Pancreas (tissue), 10 donors: ENCODE data around the gene C1QTNF3. TPM values are rescaled to one million over a fixed set of nuclear protein-coding genes. Genes with fewer than 3 reads are reported as not detected.
A peak's percentile ranks its signal among the peaks of the same experiment; 100 is the strongest.
"Not testable (repeated sequence)": the region's sequence is repeated elsewhere in the genome, so short reads cannot be mapped to it uniquely, and the experiment has no call there.

Experiments
- ATAC-seq, 4 donors: fragments of 200-7000 bp; cut with Tn5 transposase; one replicate each; pipeline versions ENCODE4 v1.8.0 to v1.9.1; 2020; ENCODE audit warnings: mild to moderate bottlenecking in 4 of 4, moderate library complexity in 4 of 4
- DNase-seq, 6 donors: peaks; one replicate each; pipeline ENCODE4 v3.0.0-alpha.2; 2020
- FAIRE-seq: peaks from 2 replicates; lab custom pipeline; 2012; peaks lifted over from hg19 to GRCh38; lab: Jason Lieb, UNC
- H3K27ac ChIP-seq, 4 donors: fragments of 200-600 bp; sonication (generic); 1 replicate in 3 of 4; 2 replicates in 1 of 4; pipeline versions ENCODE4 v1.5.0 to v1.8.0; 2020
- H3K27me3 ChIP-seq, 4 donors: fragments of 200-600 bp; one replicate each; pipeline ENCODE4 v1.8.0; 2021
- H3K36me3 ChIP-seq, 3 donors: fragments of 200-600 bp; sonication (generic) in 1 of 3; one replicate each; pipeline versions ENCODE4 v1.5.0 to v1.8.0; 2020 to 2021
- H3K4me1 ChIP-seq, 3 donors: fragments of 200-600 bp; one replicate each; pipeline ENCODE4 v1.8.0; 2021
- H3K4me3 ChIP-seq, 4 donors: fragments of 200-600 bp; sonication (generic) in 2 of 4; one replicate each; pipeline versions ENCODE4 v1.5.0 to v1.8.0; 2020 to 2021
- H3K9me3 ChIP-seq, 4 donors: fragments of 200-600 bp; one replicate each; pipeline ENCODE4 v1.8.0; 2021
- WGBS, 2 donors: extraction: QIAGEN DNeasy Blood & Tissue Kit; methylation state at CpG; one replicate each; pipeline ENCODE4 v1.1.7; 2013; 5-methylcytosine and 5-hydroxymethylcytosine counted together
- intact Hi-C, 3 donors: fragments of 100-400 bp; cut with DNase I; formaldehyde crosslinking; loops; one replicate each; pipeline versions ENCODE4 v1.11.1 to v1.14.2; 2022
- polyA plus RNA-seq, 2 donors: library from polyadenylated mRNA; stranded (reverse); fragments of 200-250 nt; gene quantifications; one replicate each; pipeline ENCODE4 v1.2.3, GENCODE V29; 2013
- total RNA-seq, 6 donors: library from RNA; stranded (reverse); fragmentation: NEBNext Ultra II Directional in 4 of 6; extraction: Animal tissue kit (Norgen Biotek cat#: 25700) in 4 of 6; gene quantifications; one replicate each; pipeline versions ENCODE4 v1.2.1 to v1.2.4, GENCODE V29; 2021 to 2023
- TF ChIP-seq, protein P1 (sequence below), 4 donors: fragments of 200-600 bp; sonication (generic) in 3 of 4; IDR thresholded peaks; one replicate each; pipeline versions ENCODE4 v1.5.0 to v1.8.0; 2021; ENCODE audit warnings: antibody characterized with exemption in 4 of 4
- donor health status: healthy with polysubstance abuse.
- donor health status: DM: no; HTN: no; CAD: no; lungs with moderate emphysema.
- donor health status: DM: no; HTN: no; CAD: no.
- donor health status: control.
- donor health status: control.
- donor health status: Bipolar disorder and iron deficiency.
- donor health status: DM: yes; HTN: yes; CAD: no.
- donor health status: DM: no; HTN: no; CAD: no.
- donor health status: DM: no; HTN: no; CAD: no.
- donor health status: DM: yes; HTN: yes; CAD: no.

The C1QTNF3 gene
- total and polyA plus RNA-seq, 8 donors, result 2.0 to 11.7 (median 3.1) TPM

DNA sequence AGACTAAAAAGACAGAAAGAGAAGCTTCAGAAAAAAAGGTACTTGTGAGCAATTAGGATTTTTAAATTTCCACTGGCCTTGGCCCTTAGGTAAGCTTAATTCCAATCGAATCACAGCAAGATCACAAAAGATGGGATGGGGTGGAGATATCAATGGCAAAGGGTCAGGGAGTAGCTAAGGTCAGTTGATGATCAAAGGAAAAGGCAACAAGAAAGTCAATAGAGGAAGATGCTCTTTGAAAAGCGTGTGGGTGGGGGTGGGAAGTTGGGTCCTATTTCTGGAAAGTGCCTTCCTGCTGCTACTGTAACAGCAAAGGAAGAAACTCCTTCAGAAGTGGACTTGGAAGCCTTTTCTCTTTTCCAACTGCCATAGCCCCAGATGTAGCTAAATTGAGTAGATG lies 7.3 kb downstream of the C1QTNF3 start:
- no peaks in the 10 kb centered on the region for H3K36me3 ChIP-seq
- no peaks in the 10 kb centered on the region for H3K27me3 ChIP-seq
- FAIRE-seq (no peak), DNase-seq (no peak), ATAC-seq (no peak)
- H3K4me3 ChIP-seq, result no peak overlapping the region
- no peaks in the 10 kb centered on the region for H3K9me3 ChIP-seq
- TF ChIP-seq, protein P1, sequence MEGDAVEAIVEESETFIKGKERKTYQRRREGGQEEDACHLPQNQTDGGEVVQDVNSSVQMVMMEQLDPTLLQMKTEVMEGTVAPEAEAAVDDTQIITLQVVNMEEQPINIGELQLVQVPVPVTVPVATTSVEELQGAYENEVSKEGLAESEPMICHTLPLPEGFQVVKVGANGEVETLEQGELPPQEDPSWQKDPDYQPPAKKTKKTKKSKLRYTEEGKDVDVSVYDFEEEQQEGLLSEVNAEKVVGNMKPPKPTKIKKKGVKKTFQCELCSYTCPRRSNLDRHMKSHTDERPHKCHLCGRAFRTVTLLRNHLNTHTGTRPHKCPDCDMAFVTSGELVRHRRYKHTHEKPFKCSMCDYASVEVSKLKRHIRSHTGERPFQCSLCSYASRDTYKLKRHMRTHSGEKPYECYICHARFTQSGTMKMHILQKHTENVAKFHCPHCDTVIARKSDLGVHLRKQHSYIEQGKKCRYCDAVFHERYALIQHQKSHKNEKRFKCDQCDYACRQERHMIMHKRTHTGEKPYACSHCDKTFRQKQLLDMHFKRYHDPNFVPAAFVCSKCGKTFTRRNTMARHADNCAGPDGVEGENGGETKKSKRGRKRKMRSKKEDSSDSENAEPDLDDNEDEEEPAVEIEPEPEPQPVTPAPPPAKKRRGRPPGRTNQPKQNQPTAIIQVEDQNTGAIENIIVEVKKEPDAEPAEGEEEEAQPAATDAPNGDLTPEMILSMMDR (IDR thresholded peaks at IDR 0.05), result no peak
- H3K27ac ChIP-seq, result no peak overlapping the region
- intact Hi-C loops, result no loop called here
- WGBS, 2 donors, result 89 to 93% methylated on average over 2 of the region's 2 CpGs
- peaks cover 0 to 7% (median 3%) of the 10 kb centered on the region in 3 donors for H3K4me1 ChIP-seq

DNA sequence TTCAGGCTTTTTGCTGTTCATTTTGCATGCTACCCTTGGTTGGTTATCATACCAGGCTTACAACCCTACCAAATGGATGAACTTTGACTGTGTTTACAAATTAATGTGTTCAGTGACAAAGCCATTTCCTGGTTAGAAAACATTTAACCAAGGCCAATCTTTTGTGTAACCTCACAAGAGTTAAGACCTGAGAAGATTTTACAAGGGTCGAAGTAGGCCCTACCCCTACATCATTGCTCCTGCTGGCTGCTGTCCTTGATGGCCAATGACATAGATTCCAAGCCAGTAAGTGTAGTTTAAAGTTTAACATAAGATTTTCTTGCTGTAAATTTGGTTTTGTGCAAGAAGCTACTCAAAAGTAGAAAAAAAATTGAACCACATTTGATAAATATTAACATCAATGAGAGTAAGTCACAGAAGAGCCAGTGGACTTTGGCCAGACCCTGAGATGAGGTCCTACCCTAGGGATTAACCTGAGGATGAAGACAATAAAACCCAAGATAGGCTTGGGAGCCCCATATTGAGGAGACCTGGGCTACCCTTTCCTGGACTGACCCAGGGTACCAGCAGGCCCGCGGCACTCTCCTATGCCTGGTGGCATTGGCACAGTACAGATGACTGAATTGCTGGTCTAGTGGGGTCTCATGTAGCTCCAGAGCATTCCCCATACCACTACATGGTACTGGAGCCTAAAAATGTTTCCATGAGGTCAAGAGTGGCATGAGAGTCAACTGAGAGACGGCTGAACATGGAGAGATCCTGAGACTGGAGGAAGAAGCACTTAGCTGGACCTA lies 8.3 kb downstream of the C1QTNF3 start:
- intact Hi-C loops, result no loop called here
- DNase-seq, result no peak
- Histone ChIP-seq H3K9me3 (no peaks in the 10 kb centered on the region), H3K36me3 (no peaks in the 10 kb centered on the region), H3K4me3 (no peak overlapping the region), H3K4me1 (peaks cover 0 to 12% (median 10%) of the 10 kb centered on the region in 3 donors), H3K27me3 (no peaks in the 10 kb centered on the region), H3K27ac (peak overlapping the region in 1 of 4 donors; percentile 21)
- TF ChIP-seq, protein P1 (IDR thresholded peaks at IDR 0.05), result no peak
- 81% methylated on average over 4 of the region's 4 CpGs for WGBS, 2 donors
- ATAC-seq, result no peak
- FAIRE-seq, result no peak

DNA sequence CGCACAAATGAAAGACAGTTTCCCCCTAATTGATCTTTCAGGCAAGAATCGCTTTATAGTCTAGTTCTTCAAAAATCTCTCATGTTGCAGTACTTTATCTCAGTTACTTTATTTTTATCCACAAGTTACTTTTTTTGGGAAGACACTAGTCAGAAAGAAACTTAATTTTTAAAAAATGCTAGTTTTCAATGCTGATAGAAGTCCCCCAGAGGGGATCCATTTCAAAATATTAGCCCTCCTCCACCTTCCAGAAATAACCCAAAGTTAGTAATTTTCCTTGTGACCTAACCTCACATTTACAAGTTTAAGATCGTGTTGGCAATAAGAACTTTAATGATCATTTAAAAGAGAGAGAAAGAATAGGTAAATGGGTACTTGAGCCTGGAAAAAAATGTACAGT lies 11.0 kb downstream of the C1QTNF3 start:
- ATAC-seq, result no peak
- 90 to 91% methylated on average over 3 of the region's 3 CpGs for WGBS, 2 donors
- no peak overlapping the region for H3K27ac ChIP-seq
- no peak for DNase-seq
- H3K36me3 ChIP-seq, result no peaks in the 10 kb centered on the region
- H3K27me3 ChIP-seq, result no peaks in the 10 kb centered on the region
- H3K9me3 ChIP-seq, result no peaks in the 10 kb centered on the region
- H3K4me1 ChIP-seq, result peaks cover 0 to 13% (median 7%) of the 10 kb centered on the region in 3 donors
- TF ChIP-seq, protein P1 (IDR thresholded peaks at IDR 0.05), result no peak
- intact Hi-C loops, result no loop called here
- no peak overlapping the region for H3K4me3 ChIP-seq
- no peak for FAIRE-seq

DNA sequence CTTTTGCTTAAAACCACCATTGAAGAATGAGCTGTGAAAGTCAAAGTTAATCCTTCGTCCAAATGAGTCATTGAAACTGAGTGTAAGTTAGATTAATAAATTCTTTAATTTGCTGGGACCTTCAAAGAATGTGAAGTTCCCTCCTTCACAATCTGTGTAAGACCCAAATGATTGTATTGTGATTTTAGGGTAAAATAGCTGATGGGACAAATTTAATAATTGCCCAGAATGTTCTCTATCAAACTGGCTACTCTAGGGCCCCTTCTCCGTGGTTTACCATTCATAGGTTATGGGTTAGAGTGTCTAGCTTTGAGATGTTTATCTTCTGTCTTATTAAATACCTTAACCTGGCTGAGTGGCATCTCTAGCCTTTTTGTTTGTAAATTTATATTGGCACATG lies 11.9 kb downstream of the C1QTNF3 start:
- intact Hi-C loops, result no loop called here
- FAIRE-seq, result no peak
- Histone ChIP-seq H3K4me1 (peaks cover 0 to 17% (median 5%) of the 10 kb centered on the region in 3 donors), H3K36me3 (no peaks in the 10 kb centered on the region), H3K4me3 (no peak overlapping the region), H3K27ac (no peak overlapping the region), H3K9me3 (no peaks in the 10 kb centered on the region), H3K27me3 (no peaks in the 10 kb centered on the region)
- 72 to 89% methylated on average over 2 of the region's 2 CpGs for WGBS, 2 donors
- DNase-seq, result no peak
- TF ChIP-seq, protein P1 (IDR thresholded peaks at IDR 0.05), result no peak
- ATAC-seq, result no peak

DNA sequence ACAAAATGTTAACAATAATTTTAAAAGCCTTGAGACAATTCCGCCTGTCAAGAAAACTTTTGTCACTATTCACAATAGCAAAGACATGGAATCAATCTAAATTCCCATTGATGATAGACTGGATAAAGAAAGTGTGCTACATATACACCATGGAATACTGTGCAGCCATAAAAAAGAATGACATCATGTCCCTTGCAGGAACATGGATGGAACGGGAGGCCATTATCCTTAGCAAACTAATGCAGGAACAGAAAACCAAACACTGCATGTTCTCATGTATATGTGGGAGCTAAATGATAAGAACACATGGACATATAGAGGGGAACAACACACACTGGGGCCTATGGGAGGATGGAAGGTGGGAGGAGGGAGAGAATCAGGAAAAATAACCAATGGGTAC lies 12.4 kb downstream of the C1QTNF3 start:
- H3K27me3 ChIP-seq, H3K27ac ChIP-seq, FAIRE-seq, H3K4me3 ChIP-seq, intact Hi-C loops, DNase-seq, H3K9me3 ChIP-seq, ATAC-seq, H3K36me3 ChIP-seq: not testable (repeated sequence)
- 94 to 97% methylated on average over 2 of the region's 2 CpGs for WGBS, 2 donors
- peaks cover 3 to 17% (median 5%) of the 10 kb centered on the region in 3 donors for H3K4me1 ChIP-seq
